NK-92 (cell line): ENCODE measurements around the gene BLMH.

Experiments used
- DNase-seq: peaks from one replicate; lab custom pipeline; 2025; ENCODE audit not compliant: unreplicated experiment; lab: John Stamatoyannopoulos, UW

BLMH gene

GRCh38 chr17:30291543-30292285, at the start of gene BLMH:
Gene BLMH, minus strand, starts transcription at chr17:30291944. Its CDS starts 125 bp downstream, at chr17:30291819.
- no peak for DNase-seq

GRCh38 chr17:30340801-30341356, 49.1 kb upstream of the BLMH start:
- no peak for DNase-seq

GRCh38 chr17:30339086-30339485, 47.3 kb upstream of the BLMH start:
- DNase-seq, result no peak

GRCh38 chr17:30337393-30337999, 45.8 kb upstream of the BLMH start:
- DNase-seq, result no peak

GRCh38 chr17:30336369-30337171, 44.8 kb upstream of the BLMH start:
- no peak for DNase-seq

GRCh38 chr17:30334421-30334820, 42.7 kb upstream of the BLMH start:
- no peak for DNase-seq

- DNase-seq, result no peak
These were observed 42.0 kb upstream of the BLMH start, which contains the start of gene TMIGD1 for GRCh38 chr17:30333503-30334360. Gene TMIGD1, minus strand, starts transcription at chr17:30334057. Its CDS starts 1,924 bp downstream, at chr17:30332133.

GRCh38 chr17:30332057-30332542, 40.4 kb upstream of the BLMH start:
- DNase-seq, result no peak

- DNase-seq, result no peak
These were observed 35.1 kb upstream of the BLMH start for GRCh38 chr17:30326809-30327208.

GRCh38 chr17:30324723-30325122, 33.0 kb upstream of the BLMH start:
- no peak for DNase-seq

- DNase-seq, result no peak
These were observed 32.2 kb upstream of the BLMH start for GRCh38 chr17:30323895-30324319.

- no peak for DNase-seq
These were observed 31.6 kb upstream of the BLMH start for GRCh38 chr17:30323262-30323894.

- no peak for DNase-seq
These were observed 29.6 kb upstream of the BLMH start for GRCh38 chr17:30321314-30321713.

- DNase-seq, result no peak
These were observed 26.4 kb upstream of the BLMH start for GRCh38 chr17:30318155-30318554.

- no peak for DNase-seq
These were observed 25.0 kb upstream of the BLMH start for GRCh38 chr17:30316736-30317135.

GRCh38 chr17:30315106-30315505, 23.4 kb upstream of the BLMH start:
- no peak for DNase-seq

- no peak for DNase-seq
These were observed 22.7 kb upstream of the BLMH start for GRCh38 chr17:30314474-30314873.

- DNase-seq, result no peak
These were observed 20.5 kb upstream of the BLMH start for GRCh38 chr17:30312226-30312625.

- DNase-seq, result no peak
These were observed 18.8 kb upstream of the BLMH start for GRCh38 chr17:30310562-30310961.

- no peak for DNase-seq
These were observed 17.8 kb upstream of the BLMH start for GRCh38 chr17:30309591-30309990.
